NK-92 treated with Interleukin-12 subunit alpha and Interleukin-12 subunit beta, amount 100 ng/mL, for 24 hours (cell line): ENCODE results near the gene CGNL1.

Source experiments
- DNase-seq: peaks from one replicate; lab custom pipeline; 2025; lab: John Stamatoyannopoulos, UW

Gene CGNL1

DNA sequence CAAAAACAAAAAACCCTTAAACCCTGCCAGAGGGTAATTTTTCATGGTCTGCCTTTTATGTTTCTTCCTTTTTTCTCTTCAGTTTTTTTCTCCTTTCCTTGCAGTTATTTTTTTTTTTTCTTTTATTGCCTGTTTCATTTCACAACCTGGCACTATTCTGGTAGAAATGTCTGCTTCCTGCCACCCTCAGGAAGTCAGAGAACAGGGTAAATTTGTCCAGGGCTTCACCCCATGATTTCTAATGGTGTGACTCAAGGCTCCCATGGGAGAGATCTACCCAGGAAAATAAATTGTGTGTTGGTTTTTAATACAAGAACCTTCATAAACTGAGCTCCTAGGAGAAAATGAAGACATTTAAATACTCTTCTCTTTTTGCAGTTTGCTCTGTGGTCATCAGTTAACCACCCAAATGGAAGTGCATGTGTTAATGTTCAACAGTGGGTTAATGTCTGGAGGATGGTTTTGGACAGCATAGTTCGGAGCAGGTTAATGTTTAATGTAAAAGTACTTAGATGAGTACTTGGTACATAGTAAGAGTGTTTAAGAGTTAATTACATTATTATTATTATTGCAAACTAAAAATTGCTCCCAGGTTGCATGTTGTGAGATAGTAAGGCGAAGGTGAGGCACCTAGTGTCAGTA is 45.9 kb downstream of the CGNL1 start:
- no peak for DNase-seq

DNA sequence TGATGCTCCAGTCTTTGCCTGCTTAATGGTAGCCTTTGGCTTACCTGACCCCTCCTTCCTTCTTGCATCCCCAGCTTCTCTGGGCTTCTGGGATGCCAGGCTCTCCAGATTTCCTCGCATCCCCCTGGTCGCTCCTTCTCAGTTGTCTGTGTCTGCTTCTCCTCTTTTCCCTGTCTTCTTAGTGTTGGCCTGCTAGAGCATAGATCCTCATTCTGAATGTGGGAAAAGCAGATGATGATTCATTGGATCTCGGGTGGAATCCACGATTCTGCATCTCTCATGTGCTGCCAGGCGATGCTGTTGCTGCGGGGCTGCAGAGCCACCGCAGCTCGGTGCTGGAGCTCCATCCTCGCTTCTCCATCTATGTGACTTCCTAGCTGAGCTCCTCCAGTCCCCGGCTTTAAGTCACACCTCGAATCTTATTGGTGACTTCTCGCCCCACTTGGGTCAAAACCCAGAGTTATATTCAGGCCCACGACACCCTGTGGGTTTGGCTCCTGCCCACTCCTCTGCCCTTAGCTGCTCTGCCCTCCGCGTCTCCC is 47.4 kb downstream of the CGNL1 start:
- DNase-seq = no peak

DNA sequence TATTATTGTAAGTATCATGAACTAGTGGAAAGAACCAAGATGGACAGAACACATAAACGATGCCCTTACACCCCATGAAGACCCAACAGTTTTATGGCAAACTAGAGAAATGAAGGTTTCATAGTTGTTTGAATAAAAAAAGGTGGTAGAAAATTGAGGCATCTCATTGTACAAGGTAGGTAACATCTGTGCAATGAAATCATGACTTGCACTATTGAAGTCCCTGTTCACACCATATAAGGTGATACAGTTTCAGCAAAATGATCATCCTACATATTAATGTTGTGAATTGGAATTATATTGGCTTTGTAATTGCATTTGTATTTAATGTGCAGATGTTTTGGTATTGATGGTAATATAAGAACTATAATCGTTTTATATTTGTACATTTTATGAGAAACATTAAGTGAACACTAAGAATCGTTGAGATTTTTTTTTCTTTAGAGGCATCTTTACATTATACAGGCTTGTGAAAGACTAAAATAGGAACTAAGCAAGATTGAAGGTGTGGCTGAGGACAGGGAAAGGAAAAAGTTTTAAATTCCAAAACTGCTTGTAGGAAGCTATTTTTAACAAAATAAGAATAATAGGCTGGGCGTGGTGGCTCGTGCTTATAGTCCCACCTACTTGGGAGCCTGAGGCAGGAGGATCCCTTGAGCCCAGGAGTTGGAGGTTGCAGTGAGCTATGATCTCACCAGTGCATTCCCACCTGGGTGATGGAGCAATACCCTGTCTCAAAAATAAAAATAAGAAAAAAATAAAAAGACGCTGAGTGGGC is 48.5 kb downstream of the CGNL1 start:
- DNase-seq = no peak

DNA sequence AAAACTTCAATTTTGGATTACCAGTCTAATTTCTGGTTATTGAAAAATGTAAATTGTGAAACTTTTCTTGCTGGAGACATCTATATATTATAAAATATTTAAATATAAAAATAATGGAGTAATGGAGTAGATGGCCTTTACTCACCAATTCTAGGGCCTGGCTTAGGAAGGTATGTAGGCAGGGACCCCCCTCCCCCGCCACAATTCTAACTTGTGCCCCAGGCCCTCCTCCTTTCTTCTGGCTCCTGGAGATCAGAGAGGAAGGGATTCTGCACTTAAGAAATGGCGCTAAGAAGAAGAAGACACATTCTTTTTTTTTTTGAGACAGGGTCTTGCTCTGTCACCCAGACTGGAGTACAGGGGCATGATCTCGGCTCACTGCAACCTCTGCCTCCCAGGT is 49.5 kb downstream of the CGNL1 start:
- no peak for DNase-seq

DNA sequence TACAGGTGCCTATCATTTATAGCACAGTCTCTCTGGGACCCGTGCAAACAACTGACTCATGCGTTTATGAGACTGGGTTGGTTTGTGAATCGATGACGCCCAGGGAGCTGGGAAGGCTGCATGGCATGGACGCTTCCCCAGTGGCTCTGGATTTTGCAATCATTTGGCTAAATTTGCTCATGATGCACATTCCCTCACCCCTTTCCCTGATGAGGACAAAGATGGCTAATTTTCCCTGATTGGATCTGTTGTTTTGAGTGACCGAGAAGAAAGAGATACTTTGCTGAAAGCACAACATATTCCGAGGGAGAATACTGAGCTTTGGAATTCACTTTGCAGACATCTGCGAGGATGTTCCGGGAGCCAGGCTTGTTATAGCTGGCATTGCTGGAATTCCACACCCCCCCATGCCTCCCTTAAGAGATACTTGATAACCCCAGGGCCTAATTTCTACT is 51.1 kb downstream of the CGNL1 start:
- no peak for DNase-seq

DNA sequence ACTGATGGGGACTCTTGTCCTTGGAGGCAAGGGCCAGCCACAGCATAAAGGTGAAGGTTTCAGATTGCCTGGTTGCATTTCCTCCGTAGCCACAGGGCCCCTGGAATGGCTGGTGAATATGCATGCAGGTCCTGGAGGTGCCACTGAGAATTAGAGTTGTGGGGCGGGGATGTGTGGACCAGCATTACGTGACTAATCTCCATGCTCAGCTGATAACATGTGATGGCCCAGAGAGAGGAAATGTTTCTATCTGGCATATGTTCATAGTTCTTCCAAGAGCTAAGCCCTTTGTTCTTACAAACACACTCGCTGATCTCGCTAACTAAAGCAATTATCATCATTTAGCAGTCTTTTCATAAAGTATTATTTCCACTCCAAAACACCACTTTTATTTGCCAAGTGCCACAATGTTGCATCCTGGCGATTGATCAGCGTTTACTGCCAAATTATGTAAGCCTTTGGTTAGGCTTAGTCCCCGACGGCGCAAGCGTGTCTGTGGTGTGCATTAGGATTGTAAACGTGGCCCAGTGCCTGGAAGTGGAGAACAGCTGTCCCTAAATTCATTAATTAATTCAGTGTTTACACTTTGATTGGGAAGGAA is 55.9 kb downstream of the CGNL1 start:
- no peak for DNase-seq

DNA sequence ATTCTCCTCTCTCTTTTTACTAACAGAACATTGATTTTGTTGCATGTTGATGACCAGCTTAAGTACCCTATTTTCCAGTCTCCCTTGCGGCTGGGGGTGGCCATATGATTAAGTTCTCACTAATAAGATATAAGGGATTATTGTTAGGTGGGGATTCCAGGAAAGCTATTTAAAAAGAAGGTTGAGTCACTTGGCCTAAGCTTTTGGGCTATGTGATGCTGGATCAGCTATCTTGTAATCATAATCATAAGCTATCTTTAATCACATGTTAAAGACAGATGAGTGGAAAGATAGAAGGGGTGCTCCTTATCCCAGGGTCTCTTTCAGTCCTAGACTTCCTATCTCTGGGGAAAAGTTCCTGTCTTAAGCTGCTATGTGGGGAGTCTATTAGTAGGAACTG is 59.9 kb downstream of the CGNL1 start:
- no peak for DNase-seq

DNA sequence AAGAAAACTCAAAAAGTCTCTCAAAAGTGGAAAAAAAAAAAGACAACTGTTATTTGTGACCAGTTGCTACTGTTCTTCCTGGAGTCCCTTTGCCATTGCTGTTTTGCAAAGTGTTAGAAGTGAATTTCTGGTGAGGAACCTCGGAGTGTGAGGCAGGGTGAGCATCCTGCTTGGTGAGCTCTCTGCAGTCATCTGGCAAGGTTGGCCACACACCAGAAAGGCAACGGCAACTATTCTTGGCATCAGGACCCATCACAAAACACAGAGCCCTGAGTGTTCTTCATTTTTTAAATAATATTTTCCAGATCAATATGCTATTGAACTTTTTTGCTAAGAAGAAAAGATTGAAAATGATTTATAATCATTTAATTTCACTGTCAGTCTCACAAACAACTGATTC is 60.7 kb downstream of the CGNL1 start:
- DNase-seq = no peak

DNA sequence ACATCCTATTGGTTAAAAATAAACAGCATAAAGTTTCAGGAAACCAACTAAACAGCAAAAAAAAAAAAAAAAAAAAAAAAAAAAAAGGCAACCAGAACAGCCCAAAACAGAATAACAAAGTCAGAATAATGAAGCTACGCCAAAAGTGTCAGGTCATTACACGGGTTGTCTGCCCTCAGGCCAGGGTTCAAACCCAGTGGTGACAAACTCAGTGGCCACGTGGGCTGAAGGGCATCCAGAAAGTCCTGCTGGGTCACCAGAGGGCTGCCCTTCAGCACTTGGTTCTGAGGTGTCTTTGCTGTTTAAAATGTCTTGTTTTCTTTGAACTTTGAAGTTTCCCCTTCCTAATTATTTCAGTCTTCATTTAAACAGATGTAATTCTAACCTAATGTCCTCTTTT is 61.3 kb downstream of the CGNL1 start:
- no peak for DNase-seq

DNA sequence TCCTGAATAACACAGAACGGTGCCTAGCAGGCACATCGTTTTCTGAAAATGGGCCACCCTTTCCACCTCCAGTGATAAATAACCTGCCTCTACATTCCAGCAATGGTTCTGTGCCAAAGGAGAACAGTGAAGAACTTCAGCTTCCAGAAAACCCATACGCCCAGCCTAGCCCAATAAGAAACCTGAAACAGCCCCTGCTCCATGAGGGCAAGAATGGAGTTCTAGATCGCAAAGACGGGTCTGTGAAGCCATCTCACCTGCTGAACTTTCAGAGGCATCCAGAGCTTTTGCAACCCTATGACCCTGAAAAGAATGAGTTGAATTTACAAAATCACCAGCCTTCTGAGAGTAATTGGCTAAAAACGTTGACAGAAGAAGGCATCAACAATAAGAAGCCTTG is 61.9 kb downstream of the CGNL1 start:
- no peak for DNase-seq

DNA sequence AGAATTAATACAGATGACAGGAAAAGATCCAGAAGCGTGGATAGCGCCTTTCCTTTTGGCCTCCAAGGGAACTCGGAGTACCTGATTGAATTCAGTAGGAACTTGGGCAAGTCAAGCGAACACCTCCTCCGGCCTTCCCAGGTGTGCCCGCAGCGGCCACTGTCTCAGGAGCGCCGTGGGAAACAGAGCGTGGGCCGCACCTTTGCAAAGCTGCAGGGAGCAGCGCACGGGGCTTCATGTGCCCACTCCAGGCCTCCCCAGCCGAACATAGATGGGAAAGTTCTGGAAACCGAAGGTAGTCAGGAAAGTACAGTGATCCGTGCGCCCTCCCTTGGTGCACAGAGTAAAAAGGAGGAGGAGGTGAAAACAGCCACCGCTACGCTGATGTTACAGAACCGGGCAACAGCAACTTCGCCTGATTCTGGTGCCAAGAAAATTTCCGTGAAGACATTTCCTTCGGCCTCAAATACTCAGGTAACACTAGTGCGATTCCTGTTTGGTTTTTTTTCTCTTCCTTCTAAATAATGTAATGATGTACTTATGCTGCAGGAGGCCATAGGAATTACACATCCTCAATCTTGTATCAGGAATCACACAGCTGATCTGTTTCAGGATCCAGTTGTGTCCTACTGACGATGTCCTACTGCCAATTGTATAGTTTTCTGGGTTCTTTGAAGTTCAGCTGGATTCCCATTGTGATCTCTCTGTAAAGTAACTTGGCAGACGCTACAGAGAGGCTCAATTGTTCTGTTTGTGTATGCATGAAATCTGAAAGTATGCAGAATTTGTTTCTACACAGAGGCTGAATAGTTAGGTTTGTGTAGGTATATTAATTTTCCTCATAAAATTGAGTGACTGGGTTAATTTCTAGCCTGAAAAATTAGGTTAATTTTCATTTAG is 63.1 kb downstream of the CGNL1 start:
- no peak for DNase-seq

DNA sequence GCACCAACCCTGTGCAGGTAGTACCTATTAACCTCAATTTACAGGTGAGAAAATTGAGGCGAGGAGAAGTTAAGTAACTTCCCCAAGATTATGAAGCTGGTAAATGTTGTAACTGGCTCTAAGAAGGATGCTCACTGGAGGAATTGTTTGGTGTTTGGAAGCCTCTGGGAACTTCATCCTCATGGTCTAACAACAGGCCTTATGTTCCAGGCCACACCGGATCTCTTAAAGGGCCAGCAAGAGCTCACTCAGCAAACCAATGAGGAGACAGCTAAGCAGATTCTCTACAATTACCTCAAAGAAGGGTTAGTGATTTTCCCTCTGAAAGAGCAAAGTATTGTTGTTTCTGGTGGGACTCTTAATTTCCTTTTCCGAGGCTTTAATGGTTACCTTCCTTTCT is 63.9 kb downstream of the CGNL1 start:
- DNase-seq = no peak

DNA sequence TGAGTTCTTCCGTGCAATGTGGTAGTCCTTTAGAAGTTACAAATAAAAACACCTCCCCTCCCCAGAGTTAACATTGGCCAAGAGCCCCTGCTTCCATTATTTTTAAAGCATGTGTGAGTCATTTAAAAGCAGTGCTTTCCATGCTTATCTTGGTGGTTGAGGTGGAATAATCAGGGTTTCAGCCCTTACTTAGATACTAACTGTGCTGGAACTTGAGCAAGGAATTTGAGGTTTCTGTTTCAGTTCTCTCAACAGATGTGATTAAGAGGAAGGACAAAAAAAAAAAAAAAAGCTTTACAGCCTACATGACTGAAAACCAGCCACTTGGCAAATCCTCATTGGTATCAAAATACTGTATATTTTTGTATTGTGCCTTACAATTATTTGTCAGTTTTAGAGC is 64.5 kb downstream of the CGNL1 start:
- DNase-seq = no peak

DNA sequence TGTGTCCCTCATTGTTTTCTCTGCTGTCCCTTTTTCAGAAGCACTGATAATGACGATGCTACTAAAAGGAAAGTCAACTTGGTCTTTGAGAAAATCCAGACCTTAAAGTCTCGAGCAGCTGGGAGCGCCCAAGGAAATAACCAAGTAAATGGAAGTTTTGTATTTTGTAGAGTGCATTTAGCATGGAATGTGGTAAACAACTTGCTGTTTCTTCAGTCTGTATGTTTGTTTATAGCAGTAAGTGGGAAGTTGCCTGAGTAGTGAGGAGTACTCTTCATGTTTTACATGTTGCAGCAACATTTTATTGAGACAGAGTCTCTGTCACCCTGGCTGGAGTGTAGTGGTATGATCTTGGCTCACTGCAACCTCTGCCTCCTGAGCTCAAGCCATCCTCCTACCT is 66.0 kb downstream of the CGNL1 start:
- no peak for DNase-seq

DNA sequence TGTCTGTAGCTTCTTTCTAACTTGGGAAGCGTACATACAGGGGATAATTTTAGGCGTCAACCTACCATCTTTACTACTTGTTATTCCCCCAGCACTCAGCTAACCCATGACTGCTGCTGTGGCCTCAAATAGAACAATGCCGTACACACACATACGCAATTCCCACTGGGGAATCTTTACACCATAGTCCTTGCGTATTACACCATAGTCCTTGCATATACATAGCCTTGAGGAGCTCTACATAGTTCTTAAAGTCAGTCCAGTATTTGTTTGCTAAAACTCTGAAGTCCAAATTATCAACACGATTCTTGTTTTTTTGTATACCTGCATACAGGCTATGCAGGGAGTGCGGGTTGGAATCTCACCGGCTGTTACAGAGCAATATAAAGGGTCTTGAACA is 67.2 kb downstream of the CGNL1 start:
- DNase-seq = no peak

DNA sequence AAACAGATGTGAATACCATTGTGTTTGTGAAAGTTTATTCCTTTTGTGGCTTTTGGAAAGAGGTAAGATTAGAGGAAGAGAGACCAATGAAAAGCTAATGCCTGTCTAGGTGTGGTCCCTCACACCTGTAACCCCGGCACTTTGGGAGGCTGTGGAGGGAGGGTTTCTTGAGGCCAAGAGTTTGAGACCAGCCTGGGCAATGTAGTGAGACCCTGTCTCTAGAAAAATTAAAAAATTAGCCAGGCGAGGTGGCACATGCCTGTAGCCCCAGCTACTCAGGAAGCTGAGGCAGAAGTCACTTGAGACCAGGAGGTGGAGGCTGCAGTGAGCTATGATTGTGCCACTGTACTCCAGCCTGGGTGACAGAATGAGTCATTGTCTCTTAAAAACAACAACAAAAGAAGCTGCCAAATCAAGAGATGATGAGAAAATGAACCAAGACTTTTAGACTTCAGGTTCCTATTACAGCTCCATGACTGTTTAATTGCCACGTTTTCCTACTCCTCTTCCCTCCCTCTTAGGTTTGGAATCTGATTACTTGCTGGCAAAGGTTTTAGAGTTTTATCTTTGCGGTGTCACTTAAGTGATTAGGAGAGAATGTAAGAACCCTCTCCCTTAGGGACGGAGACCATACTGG is 68.7 kb downstream of the CGNL1 start:
- peak; percentile 3 for DNase-seq

DNA sequence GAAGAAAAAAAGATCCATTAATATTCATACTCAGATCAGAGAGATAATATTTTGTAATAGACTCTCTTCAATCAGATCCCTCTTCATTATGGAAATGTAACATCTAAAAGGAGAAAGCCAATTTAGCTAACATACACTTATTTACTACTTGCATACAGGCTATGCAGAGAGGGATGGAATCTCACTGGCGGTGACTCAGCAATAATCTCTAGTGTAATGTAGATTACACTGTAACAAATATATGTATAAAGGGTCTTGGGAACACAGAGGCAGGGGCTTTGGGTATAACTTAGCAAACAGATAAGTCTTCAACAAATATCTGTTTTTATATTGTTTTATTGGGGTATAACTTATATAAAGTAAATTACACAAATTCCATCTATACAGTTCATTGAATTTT is 69.6 kb downstream of the CGNL1 start:
- DNase-seq = no peak

DNA sequence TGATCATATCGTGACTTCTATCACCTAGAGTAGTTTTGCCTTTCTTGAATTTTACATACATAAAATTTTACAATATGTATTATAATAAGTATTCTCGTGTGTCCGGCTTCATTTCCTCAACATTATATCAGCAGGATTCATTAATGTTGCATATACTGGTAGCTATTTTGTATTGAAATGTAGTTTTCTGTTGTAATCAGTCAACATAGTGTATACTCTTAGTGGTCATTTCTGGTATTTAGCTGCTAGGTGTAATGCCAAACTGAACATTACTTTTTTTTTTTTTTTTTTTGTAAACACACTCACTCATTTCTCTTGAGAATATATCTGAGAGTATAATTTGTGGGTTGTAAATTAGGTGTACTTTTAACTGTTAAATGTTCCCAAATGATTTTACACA is 70.1 kb downstream of the CGNL1 start:
- no peak for DNase-seq

DNA sequence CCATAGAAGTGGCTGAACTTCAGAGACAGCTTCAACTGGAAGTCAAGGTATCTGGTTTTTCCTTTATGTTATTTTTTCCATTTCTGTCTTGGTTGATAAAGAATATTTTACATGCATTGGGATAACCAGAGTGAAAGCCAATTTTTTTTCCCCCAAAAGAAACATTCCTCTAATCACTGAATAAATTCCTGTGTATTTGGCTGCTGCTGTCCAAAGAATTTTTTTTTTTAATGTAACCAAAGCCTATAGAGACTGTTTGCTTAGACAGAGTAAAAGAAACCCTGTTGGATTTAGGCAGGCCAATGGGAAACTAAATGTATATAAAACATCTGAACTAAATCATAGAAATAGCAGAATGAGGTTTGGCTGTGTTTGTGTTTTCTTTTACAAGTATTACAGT is 75.2 kb downstream of the CGNL1 start:
- no peak for DNase-seq

DNA sequence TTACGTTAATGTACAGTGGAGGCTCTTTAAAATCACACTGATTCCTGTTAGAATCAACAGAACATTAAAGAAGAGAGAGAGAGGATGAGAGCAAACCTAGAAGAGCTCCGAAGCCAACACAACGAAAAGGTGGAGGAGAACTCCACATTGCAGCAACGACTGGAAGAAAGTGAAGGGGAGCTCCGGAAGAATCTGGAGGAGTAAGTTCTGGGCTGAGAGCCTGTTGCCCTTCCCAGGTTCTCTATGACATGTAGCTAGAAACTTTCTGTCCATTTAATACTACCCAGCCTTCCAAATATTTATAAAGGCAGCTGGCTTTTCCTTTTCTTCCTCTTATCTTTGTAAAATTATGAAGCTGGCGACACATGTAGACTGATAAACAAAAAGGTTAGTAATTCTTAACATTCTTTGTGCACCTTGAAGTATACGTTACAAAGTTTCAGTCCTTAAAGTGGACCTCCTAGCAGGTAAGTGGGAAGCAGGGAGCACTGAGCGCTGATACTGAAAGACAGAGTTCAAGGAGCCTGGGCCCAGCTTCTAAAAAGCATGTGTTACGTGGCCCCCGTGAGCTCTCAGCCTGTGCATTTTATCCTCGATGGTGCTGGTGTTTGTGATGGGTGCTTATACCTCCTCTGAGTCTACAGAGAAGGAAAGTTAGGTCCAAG is 75.9 kb downstream of the CGNL1 start:
- no peak for DNase-seq

DNA sequence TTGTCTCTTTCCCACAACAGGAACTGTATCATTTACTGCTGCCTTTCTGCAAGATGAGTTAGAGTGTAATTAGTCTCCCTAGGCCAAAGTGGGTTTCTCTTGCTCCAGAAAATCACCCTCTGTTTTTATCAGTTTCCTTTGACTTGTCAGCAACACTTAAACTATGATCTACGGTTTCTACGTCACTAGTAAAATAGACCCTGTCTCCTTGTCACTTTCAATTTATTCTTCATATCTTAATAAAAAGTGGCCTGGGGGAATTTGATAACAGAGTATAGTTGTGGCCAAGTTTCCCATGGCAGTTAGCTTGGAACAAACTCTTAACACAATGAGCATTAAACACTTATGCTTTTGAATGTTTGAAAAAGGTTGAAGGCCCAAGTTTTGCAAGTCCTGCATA is 79.6 kb downstream of the CGNL1 start:
- DNase-seq = no peak
